Inferior parietal cortex (tissue), 1 donor: Measurements from ENCODE around the gene KLF17.
"Not testable (repeated sequence)": the region's sequence is repeated elsewhere in the genome, so short reads cannot be mapped to it uniquely, and the experiment has no call there.

Experiments
- DNase-seq: peaks from one replicate; pipeline ENCODE4 v3.0.0-alpha.2; 2016; ENCODE audit errors: extremely low spot score

KLF17 gene

GRCh38 chr1:44108971-44109370 is 9.7 kb upstream of the KLF17 start:
- no peak for DNase-seq

GRCh38 chr1:44110916-44111315 is 7.7 kb upstream of the KLF17 start:
- DNase-seq, result no peak

GRCh38 chr1:44111861-44112260 is 6.8 kb upstream of the KLF17 start:
- no peak for DNase-seq

- DNase-seq, result no peak
These were observed 6.1 kb upstream of the KLF17 start for GRCh38 chr1:44112486-44112885.

GRCh38 chr1:44113095-44113609 is 5.5 kb upstream of the KLF17 start:
- no peak for DNase-seq

GRCh38 chr1:44114098-44114497 is 4.5 kb upstream of the KLF17 start:
- no peak for DNase-seq

- DNase-seq, result not testable (repeated sequence)
These were observed 1.3 kb upstream of the KLF17 start for GRCh38 chr1:44117272-44117671.

GRCh38 chr1:44119525-44119924 is 904 bp downstream of the KLF17 start:
- no peak for DNase-seq

- DNase-seq, result no peak
These were observed 1.9 kb downstream of the KLF17 start for GRCh38 chr1:44120398-44120949.

- no peak for DNase-seq
These were observed 11.2 kb downstream of the KLF17 start for GRCh38 chr1:44129616-44130500.

GRCh38 chr1:44131411-44131810 is 12.8 kb downstream of the KLF17 start:
- no peak for DNase-seq

GRCh38 chr1:44134071-44134920 is 15.7 kb downstream of the KLF17 start:
- no peak for DNase-seq

- DNase-seq, result no peak
These were observed 17.3 kb downstream of the KLF17 start for GRCh38 chr1:44135886-44136285.

GRCh38 chr1:44138239-44138638 is 19.6 kb downstream of the KLF17 start:
- DNase-seq, result no peak

- not testable (repeated sequence) for DNase-seq
These were observed 20.9 kb downstream of the KLF17 start for GRCh38 chr1:44139565-44139964.

- DNase-seq, result no peak
These were observed 22.9 kb downstream of the KLF17 start, which contains the start of gene KLF18 for GRCh38 chr1:44141531-44141930. KLF18 (minus strand) TSS chr1:44141631; CDS start chr1:44141631, 0 bp downstream.

GRCh38 chr1:44144962-44145756 is 26.5 kb downstream of the KLF17 start:
- no peak for DNase-seq

GRCh38 chr1:44146536-44147361 is 28.1 kb downstream of the KLF17 start:
- DNase-seq, result no peak

GRCh38 chr1:44147582-44147981 is 29.0 kb downstream of the KLF17 start:
- DNase-seq, result no peak

GRCh38 chr1:44151332-44151731 is 32.7 kb downstream of the KLF17 start:
- DNase-seq, result no peak
